Measurements from ENCODE around the gene VAPB.

DNA sequence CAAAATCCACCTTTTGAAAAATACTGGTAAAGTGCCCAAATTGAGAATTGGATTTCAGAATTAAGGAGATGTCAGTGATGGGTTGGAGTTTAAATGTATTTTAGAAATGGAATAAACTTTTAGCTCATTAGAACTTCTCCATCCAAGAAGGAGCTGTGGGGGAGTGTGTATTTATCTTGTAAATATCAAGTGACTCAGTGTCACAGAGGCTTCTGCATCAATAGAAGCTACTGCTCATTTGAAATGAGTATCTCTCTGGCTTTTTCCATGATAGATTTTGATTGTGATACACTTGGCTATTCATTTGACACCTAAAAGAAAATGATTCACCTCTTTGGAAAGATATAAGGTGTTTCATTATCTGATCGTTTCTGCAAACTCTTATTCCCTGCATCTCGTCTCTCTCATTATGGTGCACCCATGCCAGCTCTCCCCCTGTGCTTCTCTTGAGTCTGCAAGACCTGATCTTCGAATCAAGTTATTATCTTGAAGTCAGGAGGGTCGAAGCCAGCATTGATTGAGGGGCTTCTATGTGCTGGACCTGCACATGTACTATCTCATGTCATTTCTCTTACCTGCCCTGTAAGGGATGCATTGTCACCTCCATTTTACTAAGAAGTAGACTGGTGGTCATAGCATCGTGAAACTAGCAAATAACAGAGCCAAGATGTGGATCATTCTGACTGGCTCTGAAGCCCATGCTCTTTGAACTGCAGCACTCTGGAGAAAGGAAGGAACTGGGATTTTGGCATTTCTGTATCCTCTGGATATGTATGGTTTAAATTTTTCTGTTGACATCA lies 30.1 kb downstream of the VAPB start:
- TF ChIP-seq CTCF (IDR thresholded peaks at IDR 0.05) = no peak
- no peak for TF ChIP-seq POLR2A (IDR thresholded peaks at IDR 0.05)
- TF ChIP-seq POLR2AphosphoS5 (IDR thresholded peaks at IDR 0.05) = no peak
- no peak for TF ChIP-seq EP300 (IDR thresholded peaks at IDR 0.05)
